ENCODE measurements around the gene FN1.
A peak's percentile ranks its signal among the peaks of the same experiment; 100 is the strongest.

Gene FN1

DNA sequence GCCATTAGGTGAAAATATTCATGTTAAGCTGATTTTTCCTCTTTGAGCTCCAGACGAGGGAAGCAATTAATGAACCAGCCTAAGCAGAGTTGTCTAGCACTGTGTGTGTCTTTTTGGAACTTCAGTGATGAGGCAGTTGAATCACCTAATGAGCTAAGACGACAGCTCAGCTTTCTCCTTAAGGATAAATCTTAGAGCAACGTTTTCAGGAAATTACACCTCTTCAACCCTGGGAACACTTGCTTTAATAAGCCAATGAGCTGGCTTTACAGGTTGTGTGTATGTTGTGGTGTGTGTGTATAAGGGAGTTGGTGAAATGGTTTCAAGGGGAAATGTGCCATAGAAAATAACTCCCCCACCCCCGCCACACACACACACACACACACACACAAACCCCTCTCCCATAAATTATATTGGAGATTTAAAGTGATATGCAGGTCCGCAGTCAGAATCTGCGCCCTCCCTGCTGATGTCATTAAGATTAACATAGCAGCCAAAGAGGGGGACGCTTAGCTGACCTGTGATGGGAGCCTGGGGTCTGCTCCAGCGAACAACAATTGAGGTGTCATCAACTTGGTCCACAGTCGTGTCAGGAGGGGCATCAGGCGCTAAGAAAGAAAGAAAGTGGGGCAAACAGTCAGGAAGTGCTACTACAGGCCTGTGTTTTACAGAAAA lies 28.1 kb downstream of the FN1 start:
- no peak for DNase-seq (ENCODE audit: low read depth)

DNA sequence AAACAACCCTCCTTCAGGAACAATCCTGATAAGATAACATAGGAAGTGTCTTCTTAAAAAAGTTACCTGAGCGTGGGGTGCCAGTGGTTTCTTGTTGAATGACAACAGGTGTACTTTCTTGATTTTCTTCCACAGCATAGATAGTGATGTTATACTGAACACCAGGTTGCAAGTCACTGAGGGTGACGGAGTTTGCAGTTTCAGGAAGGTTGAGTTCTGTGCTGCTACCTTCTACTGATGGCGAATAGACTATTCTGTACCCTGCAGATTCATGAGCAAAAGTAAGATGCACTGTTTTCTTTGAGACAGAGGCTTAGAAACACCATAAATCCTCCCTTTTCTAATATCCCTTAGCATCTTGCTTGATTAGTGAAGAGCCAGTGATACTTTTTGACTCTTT lies 28.8 kb downstream of the FN1 start:
- no peak for DNase-seq (ENCODE audit: low read depth)

DNA sequence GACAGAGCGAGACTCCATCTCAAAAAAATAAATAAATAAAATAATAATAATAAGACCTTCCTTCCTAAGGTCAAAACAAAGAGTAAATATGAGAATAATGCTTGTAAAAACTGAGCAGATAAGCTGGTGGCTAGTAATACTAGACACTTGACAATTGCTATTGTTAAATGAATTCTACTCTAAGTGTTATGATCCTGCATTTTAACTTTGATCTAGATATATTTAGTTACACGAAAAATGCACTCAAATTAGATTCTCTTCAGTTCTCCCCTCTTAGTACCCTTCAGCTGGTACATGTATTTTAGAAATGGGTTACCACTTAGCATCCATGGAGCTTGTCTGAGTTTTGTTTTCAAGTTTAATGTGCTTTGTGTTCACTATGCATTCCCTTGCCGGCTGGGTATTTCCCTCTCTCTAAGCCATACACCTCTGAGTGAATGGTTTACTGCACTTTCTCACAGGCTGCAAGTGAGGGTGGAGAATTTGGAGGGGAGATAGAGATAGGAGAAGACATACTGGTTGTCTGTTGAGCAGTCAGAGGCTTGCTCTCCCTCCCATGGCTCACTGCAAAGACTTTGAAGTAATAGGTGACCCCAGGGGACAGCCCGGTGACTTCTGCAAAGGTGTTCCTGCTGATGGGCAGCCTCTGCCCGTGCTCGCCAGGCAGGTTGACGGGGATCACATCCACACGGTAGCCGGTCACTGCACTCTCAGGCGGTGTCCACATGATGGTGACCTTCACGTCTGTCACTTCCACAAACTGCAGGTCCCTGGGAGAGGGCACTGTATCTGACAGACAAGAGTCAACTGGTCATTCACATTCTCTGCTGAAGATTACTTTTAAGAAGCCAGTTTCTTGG lies 29.9 kb downstream of the FN1 start:
- no peak for DNase-seq (ENCODE audit: low read depth)

DNA sequence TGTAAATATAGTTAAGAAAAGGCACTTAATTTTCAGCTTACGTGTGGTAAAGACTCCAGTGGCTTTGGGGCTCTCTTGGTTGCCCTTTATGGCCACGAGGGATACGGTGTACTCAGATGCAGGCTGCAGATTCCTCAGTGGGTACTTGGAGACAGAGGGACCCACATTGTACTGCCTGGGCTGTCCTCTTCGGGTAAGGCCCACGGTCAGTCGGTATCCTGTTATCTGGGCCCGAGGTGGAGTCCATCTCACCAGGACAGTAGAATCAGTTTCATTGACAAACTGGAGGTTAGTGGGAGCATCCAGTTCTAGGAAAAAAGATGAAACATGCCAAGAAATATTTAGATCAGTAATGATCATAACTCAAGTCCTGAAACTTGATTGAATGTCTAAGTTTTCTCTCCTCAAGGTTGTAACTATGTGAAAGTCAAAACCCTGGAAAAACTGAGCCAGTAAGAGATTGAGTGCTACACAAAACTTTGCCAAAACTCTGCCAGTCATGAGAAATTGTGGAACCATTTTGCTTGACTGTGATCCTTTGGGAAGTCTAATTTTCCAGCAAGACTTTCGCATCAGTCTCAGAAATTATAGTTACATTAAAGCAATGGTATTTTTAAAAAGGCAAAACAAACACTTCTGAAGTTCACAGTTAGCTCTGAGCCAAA lies 31.4 kb downstream of the FN1 start:
- DNase-seq (ENCODE audit: low read depth) = no peak

DNA sequence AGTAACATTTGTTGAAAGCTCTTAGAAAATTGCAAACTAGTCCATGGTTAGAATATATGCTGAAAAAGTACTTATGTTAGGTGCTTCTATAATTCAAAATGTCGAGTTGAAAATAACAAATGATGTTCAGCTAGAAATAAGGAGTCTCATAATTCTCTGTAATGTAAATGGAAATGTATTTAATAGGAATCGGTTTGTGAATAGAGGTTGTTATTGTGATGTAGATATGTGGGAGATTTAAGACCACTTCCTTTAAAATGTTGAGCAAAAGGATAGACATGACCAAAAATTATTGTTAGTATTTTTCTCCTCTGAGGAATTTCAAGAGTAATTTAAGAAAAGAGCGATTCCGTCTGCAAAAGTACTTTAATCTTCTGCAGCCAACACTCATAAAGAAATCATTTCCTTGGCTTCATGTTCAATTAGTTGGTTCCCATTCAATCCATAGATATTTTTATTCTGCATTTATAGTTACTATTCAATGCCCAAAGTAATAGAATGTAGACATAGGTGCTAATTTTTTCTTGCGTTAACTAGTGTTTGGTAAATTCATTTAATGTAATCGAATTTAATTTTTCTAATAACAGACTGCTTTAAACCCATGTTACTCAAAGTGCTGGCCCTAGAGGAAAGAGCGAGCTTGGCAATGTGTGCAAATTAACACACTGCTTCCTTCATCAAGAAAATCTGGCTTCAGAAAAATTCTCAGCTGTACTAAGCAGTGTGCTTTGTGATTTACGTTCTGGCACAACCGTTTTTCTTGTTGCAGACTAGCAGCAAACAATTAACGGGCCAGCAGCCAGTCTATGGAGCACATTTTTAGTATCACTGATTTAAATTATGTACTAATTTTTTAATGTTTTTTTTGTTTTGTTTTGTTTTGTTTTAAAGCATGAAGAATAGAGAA lies 32.2 kb downstream of the FN1 start:
- DNase-seq (ENCODE audit: low read depth) = no peak

DNA sequence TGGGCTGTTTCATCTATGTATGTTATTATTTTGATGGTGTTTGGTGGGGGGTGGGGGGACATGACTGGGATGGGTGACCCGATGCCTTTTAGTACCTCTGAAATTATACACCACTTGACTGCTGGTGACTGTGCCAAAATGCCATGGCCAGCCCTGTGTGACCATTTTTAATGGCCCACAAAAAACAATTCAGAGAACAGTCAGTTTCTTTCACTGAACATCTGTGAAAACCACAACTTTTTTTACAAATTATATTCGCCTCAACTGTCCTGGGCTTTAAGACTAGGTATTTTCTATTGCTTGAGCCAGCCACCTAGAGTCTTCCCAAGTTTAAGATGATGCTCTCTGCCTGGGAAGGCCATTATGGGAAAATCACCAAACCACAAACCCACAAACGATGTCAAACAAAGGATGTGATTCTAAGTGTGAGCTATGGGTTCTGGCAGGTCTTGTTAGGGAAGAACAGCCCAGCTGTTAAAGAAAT lies 33.9 kb downstream of the FN1 start:
- DNase-seq (ENCODE audit: low read depth) = peak; percentile 85

DNA sequence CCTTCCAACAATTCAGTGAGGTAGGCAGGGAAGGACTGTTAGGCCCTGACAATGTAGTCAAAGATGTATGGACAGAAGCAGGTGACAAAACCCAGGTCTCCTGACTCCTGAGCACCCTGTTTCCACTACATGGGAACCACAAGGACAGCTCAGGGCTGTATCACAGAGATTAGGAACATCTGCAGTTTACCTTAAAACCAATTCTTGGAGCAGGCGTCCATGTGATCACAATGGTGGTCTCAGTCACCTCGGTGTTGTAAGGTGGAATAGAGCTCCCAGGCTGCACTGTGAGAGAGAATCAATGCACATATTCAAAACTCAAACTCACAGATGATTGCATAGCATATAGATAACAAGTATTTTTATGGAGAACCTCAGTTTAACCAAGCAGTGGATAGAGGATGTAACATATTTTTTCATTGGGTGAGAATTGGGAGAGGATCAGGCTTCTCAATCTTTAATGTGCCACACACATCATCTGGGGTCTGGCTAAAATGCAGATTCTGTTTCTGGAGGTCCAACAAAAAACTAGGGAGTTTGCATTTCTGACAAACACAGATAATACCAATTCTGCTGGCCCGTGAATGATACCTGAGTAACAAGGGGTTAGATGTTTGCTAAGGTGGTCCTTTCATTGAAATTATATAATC lies 36.7 kb downstream of the FN1 start:
- no peak for DNase-seq (ENCODE audit: low read depth)

DNA sequence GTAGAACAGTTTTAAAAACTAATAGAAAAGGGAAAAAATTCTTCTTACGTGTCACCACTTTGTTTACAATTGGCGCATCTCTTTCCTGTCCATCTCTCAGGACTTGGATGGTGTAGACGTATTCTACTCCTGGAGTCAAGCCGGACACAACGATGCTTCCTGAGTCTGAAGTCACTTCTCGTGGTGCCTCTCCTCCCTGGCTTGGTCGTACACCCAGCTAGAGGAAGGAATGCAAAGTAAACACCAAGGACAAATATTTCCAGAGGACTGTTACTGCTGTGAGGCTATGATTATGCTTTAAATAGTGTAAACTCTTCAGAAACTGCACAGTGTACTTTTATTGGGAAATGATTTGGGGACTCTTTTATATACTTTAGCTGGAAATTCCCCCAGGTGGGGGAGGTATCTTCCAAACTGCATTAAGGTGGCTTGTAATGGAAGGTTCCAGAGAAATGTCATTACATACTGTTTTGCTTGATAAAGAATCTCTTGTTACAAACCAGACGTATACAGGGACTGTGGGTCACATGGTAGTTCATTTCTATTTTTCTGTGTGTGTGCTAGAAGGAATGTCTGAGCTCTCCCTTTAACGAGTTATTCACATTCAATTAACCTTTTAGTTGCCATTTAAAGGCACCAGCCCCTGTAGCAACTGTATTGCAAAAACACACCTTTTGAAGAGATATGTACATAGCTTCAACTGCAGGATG lies 38.1 kb downstream of the FN1 start:
- peak; percentile 57 for DNase-seq (ENCODE audit: low read depth)

DNA sequence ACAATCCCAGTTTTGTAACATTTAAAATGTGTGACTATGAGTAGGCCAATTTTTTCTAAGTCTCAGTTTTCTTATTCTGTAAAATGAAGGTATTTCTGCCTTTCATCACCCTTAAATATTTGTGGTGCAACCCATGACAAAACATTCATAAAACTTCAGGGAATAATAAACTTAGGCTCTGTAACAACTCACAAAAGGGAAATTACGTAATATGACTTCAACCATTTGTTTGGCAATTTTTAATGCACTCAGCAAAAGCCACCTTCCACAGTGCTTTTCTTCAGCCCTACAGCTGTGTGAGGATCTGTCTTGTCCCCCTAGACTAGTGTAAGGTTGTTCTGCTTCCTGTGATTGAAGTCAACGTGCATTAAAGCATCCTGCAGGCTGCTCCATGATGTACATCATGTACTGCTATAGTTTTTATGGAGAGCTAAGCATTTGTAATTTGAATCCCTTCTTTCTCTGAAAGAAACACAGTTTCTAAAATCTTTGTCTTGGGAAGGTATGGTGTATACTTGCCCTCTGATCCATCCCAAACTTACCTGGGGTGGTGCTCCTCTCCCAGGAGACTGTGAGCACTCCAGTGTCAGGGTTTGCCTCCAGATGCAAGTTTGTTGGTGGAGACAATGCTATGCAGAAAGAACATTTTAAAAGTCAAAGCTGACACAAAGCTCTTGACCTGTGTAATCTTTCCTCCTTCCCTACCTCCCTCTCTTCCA lies 39.1 kb downstream of the FN1 start:
- DNase-seq (ENCODE audit: low read depth) = peak; percentile 77

DNA sequence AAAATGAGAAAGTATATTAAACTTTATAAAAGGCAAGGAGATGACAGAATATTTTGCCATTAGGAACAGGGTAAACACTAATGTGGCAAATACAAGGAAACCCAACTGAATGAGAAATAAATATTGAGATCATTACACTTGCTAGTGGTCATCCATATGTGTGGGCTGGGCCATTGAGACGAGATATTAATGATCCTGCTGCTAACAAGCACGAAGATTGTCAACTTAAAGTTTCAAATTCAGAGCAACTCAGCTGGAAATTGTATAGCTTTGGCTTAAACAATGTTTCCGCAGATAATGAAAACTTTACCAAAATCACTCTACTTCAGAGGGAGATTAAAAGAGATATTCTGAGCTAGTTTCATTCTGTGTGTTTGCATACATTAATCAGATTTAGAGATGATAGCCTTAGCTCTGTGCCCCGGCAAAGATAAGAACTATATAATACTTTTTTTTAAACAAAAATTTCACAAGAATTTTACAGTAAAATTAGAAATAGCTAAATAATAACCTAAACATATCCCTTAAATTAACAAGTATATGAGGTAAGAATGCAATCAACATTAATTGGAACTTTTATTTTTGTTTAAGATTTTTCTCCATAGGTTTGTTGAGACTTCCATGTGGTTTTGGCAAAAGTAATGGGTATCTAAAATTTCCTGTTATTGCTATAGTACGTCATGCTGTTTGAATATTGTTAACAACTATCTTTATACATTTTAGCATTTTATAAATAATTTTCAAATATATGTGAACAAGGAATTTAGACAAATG lies 40.0 kb downstream of the FN1 start:
- no peak for DNase-seq (ENCODE audit: low read depth)

DNA sequence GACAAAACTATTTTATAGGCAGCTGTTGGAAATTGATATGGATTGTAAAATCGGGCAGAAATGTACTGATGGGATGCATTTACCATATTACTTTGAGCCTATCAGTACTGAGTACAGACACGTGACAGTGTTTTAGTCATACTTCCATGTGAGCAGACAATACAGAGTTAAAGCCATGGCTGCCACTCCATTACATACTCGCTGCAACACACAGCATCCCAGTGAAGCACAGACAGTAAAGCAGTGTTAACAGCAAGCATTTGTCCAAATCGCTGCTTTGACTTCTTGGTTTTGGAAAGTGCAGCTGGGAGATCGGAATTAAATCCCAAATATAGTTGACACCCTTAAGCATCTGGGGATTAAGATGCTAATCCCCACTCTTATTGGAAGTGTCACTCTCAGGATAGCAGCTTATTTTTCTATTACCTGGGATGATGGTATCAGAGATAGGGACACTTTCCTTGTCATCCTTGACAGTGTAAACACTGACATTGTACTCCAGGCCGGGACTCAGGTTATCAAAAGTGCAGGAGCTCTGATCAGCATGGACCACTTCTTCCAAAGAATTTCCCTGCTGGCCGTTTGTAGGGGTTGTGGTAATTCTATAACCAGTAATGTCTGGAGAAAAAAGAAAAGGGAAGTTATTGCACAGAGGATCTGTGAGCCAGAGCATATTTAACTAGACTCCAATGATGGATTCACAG lies 41.6 kb downstream of the FN1 start:
- no peak for DNase-seq (ENCODE audit: low read depth)

DNA sequence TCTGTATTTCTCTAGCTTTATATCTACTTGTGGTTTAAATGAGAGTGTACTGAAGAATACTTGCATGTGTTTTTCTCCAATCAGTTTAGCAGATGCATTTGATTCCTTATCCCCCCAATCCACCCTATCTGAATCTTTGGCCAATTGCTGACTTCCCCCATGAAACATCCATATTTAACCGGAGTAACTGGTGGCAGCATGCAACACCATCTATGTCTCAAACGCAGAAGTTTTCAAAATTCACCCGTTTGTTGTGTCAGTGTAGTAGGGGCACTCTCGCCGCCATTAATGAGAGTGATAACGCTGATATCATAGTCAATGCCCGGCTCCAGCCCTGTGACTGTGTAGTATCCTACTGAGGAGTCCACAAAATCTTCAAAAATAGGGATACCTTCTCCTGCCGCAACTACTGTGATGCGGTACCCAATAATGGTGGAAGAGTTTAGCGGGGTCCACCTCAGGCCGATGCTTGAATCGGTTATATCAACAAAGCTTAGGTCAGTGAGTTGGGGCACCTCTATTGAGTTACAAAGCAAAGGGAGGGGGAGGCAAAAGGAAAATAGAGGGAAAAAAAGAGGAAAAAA lies 43.1 kb downstream of the FN1 start:
- no peak for DNase-seq (ENCODE audit: low read depth)

DNA sequence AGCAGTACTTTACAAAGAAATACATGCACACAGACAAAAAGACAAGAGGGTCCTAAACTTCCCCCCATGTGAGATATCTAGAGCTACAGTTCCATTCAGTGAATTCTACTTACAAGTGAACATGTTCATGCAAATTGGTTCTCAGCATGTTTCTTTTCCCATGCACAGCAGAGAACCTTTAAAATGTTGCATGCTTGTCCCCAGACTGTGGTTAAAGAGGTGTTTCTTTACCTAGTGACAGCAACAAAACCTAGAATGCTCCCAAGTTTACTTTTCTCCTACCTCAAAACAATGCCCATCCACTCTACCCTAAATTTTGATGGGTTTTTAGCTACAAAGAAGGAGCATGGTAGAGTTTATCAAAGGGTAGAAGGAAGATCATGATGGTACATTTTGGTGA lies 43.7 kb downstream of the FN1 start:
- DNase-seq (ENCODE audit: low read depth) = no peak

DNA sequence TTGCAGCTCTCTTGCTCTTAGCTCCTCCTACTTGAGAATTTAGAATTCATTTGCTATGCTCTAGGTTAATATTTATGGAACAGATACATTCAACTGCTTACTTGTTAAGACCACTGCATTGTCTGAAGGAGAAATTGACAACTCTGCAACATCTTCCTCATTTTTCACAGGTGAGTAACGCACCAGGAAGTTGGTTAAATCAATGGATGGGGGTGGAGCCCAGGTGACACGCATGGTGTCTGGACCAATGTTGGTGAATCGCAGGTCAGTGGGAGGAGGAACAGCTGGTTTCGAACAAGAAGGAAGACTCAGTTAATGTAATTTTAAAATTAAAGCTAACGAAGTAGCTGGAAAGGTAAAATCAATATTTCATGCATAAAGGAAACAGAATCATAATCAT lies 44.3 kb downstream of the FN1 start:
- DNase-seq (ENCODE audit: low read depth) = no peak

DNA sequence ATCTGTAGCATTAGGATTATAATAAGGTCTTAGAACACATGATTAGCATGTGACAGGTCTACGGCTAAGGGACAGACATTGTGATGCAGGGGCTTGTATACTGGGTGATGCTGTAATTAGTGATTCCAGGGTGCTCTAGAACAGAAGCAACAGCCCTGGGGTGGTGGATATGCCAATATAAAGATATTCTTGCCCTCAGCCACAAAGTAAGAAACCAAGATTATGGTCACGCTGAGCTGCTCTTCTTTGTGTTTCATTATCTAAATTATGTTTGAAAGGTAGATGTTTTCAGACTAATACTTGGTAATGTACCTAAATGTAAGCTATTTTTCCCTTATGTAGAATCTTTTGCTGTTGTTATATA lies 45.3 kb downstream of the FN1 start:
- no peak for DNase-seq (ENCODE audit: low read depth)

DNA sequence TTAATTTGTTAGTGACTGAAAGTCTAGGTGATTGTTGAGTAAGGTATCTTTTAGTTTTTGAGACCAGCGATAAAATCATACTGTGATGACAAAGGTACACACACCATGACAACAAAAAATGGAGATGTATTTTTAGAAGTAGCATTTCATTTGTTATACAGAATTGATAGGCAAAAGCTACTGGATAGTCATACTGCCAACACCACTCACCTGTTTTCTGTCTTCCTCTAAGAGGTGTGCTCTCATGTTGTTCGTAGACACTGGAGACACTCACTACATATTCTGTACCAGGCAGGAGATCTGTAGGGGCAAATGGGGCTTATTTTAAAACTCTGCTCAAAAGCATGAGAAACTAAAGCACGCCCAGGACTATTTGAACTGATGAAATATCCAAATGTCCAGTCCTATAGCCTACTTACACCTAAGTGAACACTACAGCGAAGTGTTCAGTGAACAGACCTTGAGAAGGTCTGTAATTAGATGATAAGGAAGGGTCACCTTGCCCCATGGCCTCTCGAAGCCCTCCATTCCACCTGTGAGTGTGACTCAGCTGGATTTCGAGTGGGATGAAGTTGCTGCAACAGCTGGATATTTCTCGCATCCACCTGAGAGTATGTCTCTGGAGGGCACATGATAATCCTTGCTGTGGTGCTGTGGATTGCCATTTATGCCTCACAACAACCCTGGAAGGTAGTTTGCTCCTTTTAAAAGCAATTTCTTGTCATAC lies 47.7 kb downstream of the FN1 start:
- DNase-seq (ENCODE audit: low read depth) = no peak

DNA sequence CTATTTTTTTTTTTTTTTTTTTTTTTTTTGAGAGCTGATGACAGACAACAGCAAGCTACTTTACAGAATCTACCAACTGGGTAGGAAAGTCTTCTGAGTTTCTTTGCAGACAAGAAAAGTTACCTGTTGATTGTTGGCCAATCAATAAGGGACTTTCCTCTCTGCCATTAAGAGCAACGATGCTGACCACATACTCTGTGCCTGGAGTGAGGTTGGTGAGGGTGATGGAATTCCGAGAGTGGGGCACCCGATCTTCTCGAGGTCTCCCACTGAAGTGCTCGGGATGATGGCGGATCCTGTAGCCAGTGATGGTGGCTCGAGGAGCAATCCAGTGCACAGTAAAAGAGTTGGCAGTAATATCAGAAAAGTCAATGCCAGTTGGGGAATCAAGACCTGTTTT lies 49.3 kb downstream of the FN1 start:
- no peak for DNase-seq (ENCODE audit: low read depth)

DNA sequence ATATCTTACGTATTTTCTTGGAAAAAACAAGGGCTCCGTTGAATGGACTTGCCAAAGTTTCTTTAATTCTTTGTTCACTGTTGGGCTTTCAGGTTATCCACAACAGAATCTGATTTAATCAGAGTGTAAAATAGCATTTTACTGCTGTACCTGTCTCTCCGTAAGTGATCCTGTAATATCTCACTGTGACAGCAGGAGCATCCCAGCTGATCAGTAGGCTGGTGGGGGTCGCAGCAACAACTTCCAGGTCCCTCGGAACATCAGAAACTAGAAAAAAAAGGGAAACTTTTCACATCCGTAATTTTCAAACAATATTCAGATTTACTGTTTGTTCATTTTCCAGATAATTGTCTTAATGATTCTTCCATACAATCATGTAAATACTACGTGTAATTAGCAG lies 51.2 kb downstream of the FN1 start:
- DNase-seq (ENCODE audit: low read depth) = no peak

All from iris pigment epithelial cell (primary cell).